ENCODE results near the gene ST6GALNAC4.
A peak's percentile ranks its signal among the peaks of the same experiment; 100 is the strongest.

Gene ST6GALNAC4

DNA sequence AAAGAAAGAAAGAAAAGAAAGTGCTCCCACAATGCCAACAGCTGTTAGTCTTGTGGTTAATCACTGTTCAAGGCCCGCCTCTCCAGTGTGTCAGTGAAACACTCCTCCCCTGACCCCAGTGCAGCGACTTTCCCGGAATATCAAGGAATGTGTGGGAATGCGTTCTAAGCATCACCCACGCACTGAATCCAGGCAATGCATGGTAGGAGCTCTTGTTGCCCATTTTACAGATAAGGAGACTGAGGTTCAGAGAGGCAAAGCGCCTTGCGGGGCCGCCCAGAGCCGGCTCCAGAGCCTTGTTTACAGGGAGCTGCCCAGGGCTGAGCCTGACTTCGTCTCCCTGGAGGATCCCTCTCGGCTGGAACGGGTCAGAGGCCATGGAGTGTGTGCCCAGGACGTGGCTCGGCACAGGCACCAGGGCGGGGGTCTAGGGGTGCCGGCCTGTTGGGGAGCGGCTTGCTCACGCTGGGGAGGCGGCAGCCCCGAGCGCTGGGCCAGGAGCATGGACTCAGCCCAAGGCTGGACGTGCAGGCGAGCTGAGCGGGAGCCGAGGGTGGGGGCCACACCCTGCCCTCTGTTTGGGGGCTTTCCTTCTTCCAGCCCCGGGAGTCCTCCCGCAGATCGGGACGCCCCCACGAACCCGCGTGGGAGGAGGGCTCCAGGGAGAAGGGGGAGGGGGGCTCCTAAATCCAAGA lies 18.3 kb downstream of the ST6GALNAC4 start (continued):
- TF ChIP-seq, protein P1, sequence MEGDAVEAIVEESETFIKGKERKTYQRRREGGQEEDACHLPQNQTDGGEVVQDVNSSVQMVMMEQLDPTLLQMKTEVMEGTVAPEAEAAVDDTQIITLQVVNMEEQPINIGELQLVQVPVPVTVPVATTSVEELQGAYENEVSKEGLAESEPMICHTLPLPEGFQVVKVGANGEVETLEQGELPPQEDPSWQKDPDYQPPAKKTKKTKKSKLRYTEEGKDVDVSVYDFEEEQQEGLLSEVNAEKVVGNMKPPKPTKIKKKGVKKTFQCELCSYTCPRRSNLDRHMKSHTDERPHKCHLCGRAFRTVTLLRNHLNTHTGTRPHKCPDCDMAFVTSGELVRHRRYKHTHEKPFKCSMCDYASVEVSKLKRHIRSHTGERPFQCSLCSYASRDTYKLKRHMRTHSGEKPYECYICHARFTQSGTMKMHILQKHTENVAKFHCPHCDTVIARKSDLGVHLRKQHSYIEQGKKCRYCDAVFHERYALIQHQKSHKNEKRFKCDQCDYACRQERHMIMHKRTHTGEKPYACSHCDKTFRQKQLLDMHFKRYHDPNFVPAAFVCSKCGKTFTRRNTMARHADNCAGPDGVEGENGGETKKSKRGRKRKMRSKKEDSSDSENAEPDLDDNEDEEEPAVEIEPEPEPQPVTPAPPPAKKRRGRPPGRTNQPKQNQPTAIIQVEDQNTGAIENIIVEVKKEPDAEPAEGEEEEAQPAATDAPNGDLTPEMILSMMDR (tag by site-specific recombination; IDR thresholded peaks at IDR 0.05), result no peak
- TF ChIP-seq IKZF3 (tag by site-specific recombination; IDR thresholded peaks at IDR 0.05) (peak; percentile 11; the same call in 1 of the 2 replicates), ZNF433 (tag by site-specific recombination; IDR thresholded peaks at IDR 0.05; ENCODE audit: low read depth) (no peak), ZNF335 (tag by site-specific recombination; conservative IDR thresholded peaks at IDR 0.05) (peak; percentile 88), ZBTB21 (tag by site-specific recombination; IDR thresholded peaks at IDR 0.05) (no peak), ZNF223 (tag by site-specific recombination; IDR thresholded peaks at IDR 0.05) (0 out of 2 replicates have a peak, but pooled peaks have one; percentile 33), MZF1 (tag by site-specific recombination; IDR thresholded peaks at IDR 0.05; ENCODE audit: borderline replicate concordance) (no peak), ZFHX2 (tag by site-specific recombination; conservative IDR thresholded peaks at IDR 0.05) (peak; percentile 54), ZNF624 (tag by site-specific recombination; IDR thresholded peaks at IDR 0.05) (no peak), ZFP3 (tag by site-specific recombination; IDR thresholded peaks at IDR 0.05; ENCODE audit: low read depth) (peak; percentile 54; the same call in 1 of the 2 replicates), ZNF600 (tag by site-specific recombination; IDR thresholded peaks at IDR 0.05) (no peak), GLIS2 (tag by site-specific recombination; IDR thresholded peaks at IDR 0.05) (peak; percentile 97; the same call in 1 of the 2 replicates)
- TF ChIP-seq, protein P2, sequence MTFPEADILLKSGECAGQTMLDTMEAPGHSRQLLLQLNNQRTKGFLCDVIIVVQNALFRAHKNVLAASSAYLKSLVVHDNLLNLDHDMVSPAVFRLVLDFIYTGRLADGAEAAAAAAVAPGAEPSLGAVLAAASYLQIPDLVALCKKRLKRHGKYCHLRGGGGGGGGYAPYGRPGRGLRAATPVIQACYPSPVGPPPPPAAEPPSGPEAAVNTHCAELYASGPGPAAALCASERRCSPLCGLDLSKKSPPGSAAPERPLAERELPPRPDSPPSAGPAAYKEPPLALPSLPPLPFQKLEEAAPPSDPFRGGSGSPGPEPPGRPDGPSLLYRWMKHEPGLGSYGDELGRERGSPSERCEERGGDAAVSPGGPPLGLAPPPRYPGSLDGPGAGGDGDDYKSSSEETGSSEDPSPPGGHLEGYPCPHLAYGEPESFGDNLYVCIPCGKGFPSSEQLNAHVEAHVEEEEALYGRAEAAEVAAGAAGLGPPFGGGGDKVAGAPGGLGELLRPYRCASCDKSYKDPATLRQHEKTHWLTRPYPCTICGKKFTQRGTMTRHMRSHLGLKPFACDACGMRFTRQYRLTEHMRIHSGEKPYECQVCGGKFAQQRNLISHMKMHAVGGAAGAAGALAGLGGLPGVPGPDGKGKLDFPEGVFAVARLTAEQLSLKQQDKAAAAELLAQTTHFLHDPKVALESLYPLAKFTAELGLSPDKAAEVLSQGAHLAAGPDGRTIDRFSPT (tag by site-specific recombination; IDR thresholded peaks at IDR 0.05), result peak; percentile 26; the same call in 1 of the 2 replicates
- TF ChIP-seq, protein P3, sequence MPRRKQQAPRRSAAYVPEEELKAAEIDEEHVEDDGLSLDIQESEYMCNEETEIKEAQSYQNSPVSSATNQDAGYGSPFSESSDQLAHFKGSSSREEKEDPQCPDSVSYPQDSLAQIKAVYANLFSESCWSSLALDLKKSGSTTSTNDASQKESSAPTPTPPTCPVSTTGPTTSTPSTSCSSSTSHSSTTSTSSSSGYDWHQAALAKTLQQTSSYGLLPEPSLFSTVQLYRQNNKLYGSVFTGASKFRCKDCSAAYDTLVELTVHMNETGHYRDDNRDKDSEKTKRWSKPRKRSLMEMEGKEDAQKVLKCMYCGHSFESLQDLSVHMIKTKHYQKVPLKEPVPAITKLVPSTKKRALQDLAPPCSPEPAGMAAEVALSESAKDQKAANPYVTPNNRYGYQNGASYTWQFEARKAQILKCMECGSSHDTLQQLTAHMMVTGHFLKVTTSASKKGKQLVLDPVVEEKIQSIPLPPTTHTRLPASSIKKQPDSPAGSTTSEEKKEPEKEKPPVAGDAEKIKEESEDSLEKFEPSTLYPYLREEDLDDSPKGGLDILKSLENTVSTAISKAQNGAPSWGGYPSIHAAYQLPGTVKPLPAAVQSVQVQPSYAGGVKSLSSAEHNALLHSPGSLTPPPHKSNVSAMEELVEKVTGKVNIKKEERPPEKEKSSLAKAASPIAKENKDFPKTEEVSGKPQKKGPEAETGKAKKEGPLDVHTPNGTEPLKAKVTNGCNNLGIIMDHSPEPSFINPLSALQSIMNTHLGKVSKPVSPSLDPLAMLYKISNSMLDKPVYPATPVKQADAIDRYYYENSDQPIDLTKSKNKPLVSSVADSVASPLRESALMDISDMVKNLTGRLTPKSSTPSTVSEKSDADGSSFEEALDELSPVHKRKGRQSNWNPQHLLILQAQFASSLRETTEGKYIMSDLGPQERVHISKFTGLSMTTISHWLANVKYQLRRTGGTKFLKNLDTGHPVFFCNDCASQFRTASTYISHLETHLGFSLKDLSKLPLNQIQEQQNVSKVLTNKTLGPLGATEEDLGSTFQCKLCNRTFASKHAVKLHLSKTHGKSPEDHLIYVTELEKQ (tag by site-specific recombination; IDR thresholded peaks at IDR 0.05; ENCODE audit: borderline replicate concordance), result no peak
- TF ChIP-seq, protein P4, sequence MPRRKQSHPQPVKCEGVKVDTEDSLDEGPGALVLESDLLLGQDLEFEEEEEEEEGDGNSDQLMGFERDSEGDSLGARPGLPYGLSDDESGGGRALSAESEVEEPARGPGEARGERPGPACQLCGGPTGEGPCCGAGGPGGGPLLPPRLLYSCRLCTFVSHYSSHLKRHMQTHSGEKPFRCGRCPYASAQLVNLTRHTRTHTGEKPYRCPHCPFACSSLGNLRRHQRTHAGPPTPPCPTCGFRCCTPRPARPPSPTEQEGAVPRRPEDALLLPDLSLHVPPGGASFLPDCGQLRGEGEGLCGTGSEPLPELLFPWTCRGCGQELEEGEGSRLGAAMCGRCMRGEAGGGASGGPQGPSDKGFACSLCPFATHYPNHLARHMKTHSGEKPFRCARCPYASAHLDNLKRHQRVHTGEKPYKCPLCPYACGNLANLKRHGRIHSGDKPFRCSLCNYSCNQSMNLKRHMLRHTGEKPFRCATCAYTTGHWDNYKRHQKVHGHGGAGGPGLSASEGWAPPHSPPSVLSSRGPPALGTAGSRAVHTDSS (tag by site-specific recombination; IDR thresholded peaks at IDR 0.05), result no peak

DNA sequence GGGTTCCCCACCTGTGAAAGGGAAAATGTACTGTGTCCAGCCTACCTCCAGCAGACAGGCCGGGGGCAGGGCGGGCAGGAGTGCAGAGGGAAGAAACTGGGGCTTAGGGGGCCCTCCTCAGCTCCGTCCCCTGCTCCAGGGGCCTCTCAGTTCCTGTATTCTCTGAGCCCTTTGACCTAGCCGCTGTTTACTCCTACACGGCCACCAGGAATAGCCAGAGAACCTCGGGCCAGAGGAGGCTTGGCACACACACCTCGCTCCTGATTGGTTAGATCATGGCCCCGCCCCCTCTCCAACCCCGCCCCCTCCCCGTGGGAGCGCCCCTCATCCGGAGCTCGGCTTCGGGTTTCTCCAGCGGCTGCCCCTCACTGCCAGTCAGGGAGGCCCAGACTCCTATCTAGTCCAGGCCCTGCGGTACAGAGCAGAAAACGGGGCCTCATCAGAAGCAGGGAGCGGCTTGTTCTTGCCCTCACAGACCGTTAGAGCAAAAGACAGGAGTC lies 19.6 kb downstream of the ST6GALNAC4 start:
- H3K9me3 ChIP-seq (ENCODE audit: control insufficient read depth, insufficient read depth, low read depth, low read length), result no peaks in the 10 kb centered on the region
- H3K4me3 ChIP-seq (ENCODE audit: low read depth, low read length), result no peak overlapping the region
- CTCF ChIA-PET, result interaction anchor here (0.6 to 1.3 kb wide), 2 partner anchors 24 to 71 kb away, joined by 5 read pairs; no protein-coding TSS in a partner anchor
- POLR2A ChIA-PET, result interaction anchor here (0.6 to 1.4 kb wide), 7 partner anchors 10 to 446 kb away, joined by 3 to 7 read pairs (median 4); partner anchors contain the start of genes LRSAM1 and RPL12
- no peaks in the 10 kb centered on the region for H3K4me1 ChIP-seq (ENCODE audit: control insufficient read depth, insufficient read depth, low read length)
- peaks cover 0 to 47% of the 10 kb centered on the region in 2 experiments; a peak in 1 of 3 replicates for H3K36me3 ChIP-seq (ENCODE audit: control insufficient read depth in 2 of 2, insufficient read depth in 1 of 2, low read length in 2 of 2)
- no peak overlapping the region for H3K27ac ChIP-seq (ENCODE audit: extremely low read depth, low read depth, low read length)
- TF ChIP-seq SP2 (tag by site-specific recombination; IDR thresholded peaks at IDR 0.05) (peak; percentile 13), ZNF610 (tag by site-specific recombination; IDR thresholded peaks at IDR 0.05; ENCODE audit: borderline replicate concordance) (no peak), ZNF354C (tag by site-specific recombination; IDR thresholded peaks at IDR 0.05; ENCODE audit: borderline replicate concordance, low read depth) (no peak), ZNF274 (IDR thresholded peaks at IDR 0.05; ENCODE audit: low read length) (no peak), ZNF274 (tag by site-specific recombination; IDR thresholded peaks at IDR 0.05; ENCODE audit: borderline replicate concordance) (no peak), KLF8 (tag by site-specific recombination; IDR thresholded peaks at IDR 0.05) (no peak), ZNF596 (tag by site-specific recombination; IDR thresholded peaks at IDR 0.05) (no peak), ZNF10 (tag by site-specific recombination; IDR thresholded peaks at IDR 0.05) (peak; percentile 82), ZSCAN30 (tag by site-specific recombination; IDR thresholded peaks at IDR 0.05) (no peak), ZNF214 (tag by site-specific recombination; IDR thresholded peaks at IDR 0.05; ENCODE audit: borderline replicate concordance) (no peak)
